Astrocyte (in vitro differentiated cells and primary cell): ENCODE measurements around the gene SPOCK3. TPM values are rescaled to one million over a fixed set of nuclear protein-coding genes. Genes with fewer than 3 reads are reported as not detected.

Experiments used
- DNase-seq: peaks from one replicate; pipeline ENCODE4 v3.0.0-alpha.2; 2010; ENCODE audit warnings: low read depth
- FAIRE-seq: peaks from 2 replicates; lab custom pipeline; 2011; peaks lifted over from hg19 to GRCh38; lab: Jason Lieb, UNC
- H2AFZ ChIP-seq: 2 replicates; pipeline ENCODE4 v1.6.0; 2012; ENCODE audit warnings: low read depth, low read length, inconsistent platforms
- H3K27ac ChIP-seq: 2 replicates; pipeline ENCODE4 v1.5.1; 2011; ENCODE audit warnings: low read depth, low read length, inconsistent platforms
- H3K27me3 ChIP-seq: 2 replicates; pipeline ENCODE4 v1.6.0; 2011; ENCODE audit warnings: low read length, inconsistent platforms; ENCODE audit not compliant: insufficient read depth
- H3K36me3 ChIP-seq: 2 replicates; pipeline ENCODE4 v1.5.1; 2011; ENCODE audit warnings: low read length, inconsistent platforms; ENCODE audit not compliant: insufficient read depth
- H3K4me1 ChIP-seq: 2 replicates; pipeline ENCODE4 v1.5.1; 2011; ENCODE audit warnings: low read length, inconsistent platforms; ENCODE audit not compliant: insufficient read depth
- H3K4me2 ChIP-seq: 2 replicates; pipeline ENCODE4 v1.6.0; 2012; ENCODE audit warnings: low read length, inconsistent platforms
- H3K4me3 ChIP-seq: 2 replicates; pipeline ENCODE4 v1.5.1; 2011; ENCODE audit warnings: low read depth, mild to moderate bottlenecking, low read length, inconsistent platforms; ENCODE audit not compliant: insufficient read depth
- H3K79me2 ChIP-seq: 2 replicates; pipeline ENCODE4 v1.6.0; 2012; ENCODE audit warnings: mild to moderate bottlenecking, low read length, inconsistent platforms; ENCODE audit not compliant: insufficient read depth
- H3K9ac ChIP-seq: 2 replicates; pipeline ENCODE4 v1.6.0; 2012; ENCODE audit warnings: mild to moderate bottlenecking, low read length, inconsistent platforms
- H3K9me3 ChIP-seq: 2 replicates; pipeline ENCODE4 v1.5.1; 2012; ENCODE audit warnings: low read depth, mild to moderate bottlenecking, low read length, inconsistent platforms; ENCODE audit not compliant: insufficient read depth
- H4K20me1 ChIP-seq: 2 replicates; pipeline ENCODE4 v1.6.0; 2012; ENCODE audit warnings: low read length, inconsistent platforms; ENCODE audit not compliant: insufficient read depth
- H3K27ac Mint-ChIP-seq: one replicate; pipeline ENCODE4 v1.8.0; 2021; ENCODE audit warnings: mild to moderate bottlenecking, mixed read lengths; ENCODE audit not compliant: unreplicated experiment
- H3K27me3 Mint-ChIP-seq: one replicate; pipeline ENCODE4 v1.8.0; 2021; ENCODE audit warnings: low read depth, mixed read lengths; ENCODE audit not compliant: unreplicated experiment
- H3K36me3 Mint-ChIP-seq: one replicate; pipeline ENCODE4 v1.8.0; 2021; ENCODE audit warnings: low read depth, mixed read lengths; ENCODE audit not compliant: unreplicated experiment
- H3K4me1 Mint-ChIP-seq: one replicate; pipeline ENCODE4 v1.8.0; 2021; ENCODE audit warnings: low read depth, mixed read lengths; ENCODE audit not compliant: unreplicated experiment
- H3K4me3 Mint-ChIP-seq: one replicate; pipeline ENCODE4 v1.8.0; 2021; ENCODE audit warnings: mild to moderate bottlenecking, moderate library complexity, mixed read lengths; ENCODE audit not compliant: unreplicated experiment
- H3K9me3 Mint-ChIP-seq: one replicate; pipeline ENCODE4 v1.8.0; 2021; ENCODE audit warnings: mild to moderate bottlenecking, mixed read lengths; ENCODE audit not compliant: unreplicated experiment
- CTCF ChIP-seq: IDR thresholded peaks from 2 replicates; pipeline ENCODE4 v1.5.1; 2011; ENCODE audit warnings: low read depth, mild to moderate bottlenecking, inconsistent platforms, low read length, moderate library complexity; ENCODE audit not compliant: insufficient read depth
- EZH2 ChIP-seq: IDR thresholded peaks from 2 replicates; pipeline ENCODE4 v1.6.1; 2012; ENCODE audit warnings: mild to moderate bottlenecking, low read length, inconsistent platforms; ENCODE audit not compliant: insufficient read depth
- total RNA-seq: library from RNA; stranded (reverse); gene quantifications from 2 replicates; pipeline ENCODE4 v1.2.1, GENCODE V29; 2021

The SPOCK3 gene
- total RNA-seq, 1 donor from 2014 or later, result 0.59 TPM

GRCh38 chr4:166965562-166965961 lies 268.7 kb downstream of the SPOCK3 start:
- TF ChIP-seq CTCF (no peak), EZH2 (no peak)
- Mint-ChIP-seq H3K36me3 (no peaks in the 10 kb centered on the region), H3K4me1 (no peaks in the 10 kb centered on the region), H3K9me3 (peaks cover 12% of the 10 kb centered on the region), H3K4me3 (no peak overlapping the region), H3K27me3 (no peaks in the 10 kb centered on the region), H3K27ac (no peak overlapping the region)
- Histone ChIP-seq H3K36me3 (no peaks in the 10 kb centered on the region), H2AFZ (no peak overlapping the region), H3K9me3 (peaks cover 2% of the 10 kb centered on the region), H4K20me1 (no peaks in the 10 kb centered on the region), H3K27ac (no peak overlapping the region), H3K4me3 (no peak overlapping the region), H3K27me3 (no peaks in the 10 kb centered on the region), H3K9ac (no peak overlapping the region), H3K4me1 (no peaks in the 10 kb centered on the region), H3K4me2 (no peak overlapping the region), H3K79me2 (no peaks in the 10 kb centered on the region)
- no peak for DNase-seq
- no peak for FAIRE-seq

- Mint-ChIP-seq H3K4me3 (no peak overlapping the region), H3K4me1 (no peaks in the 10 kb centered on the region), H3K27ac (no peak overlapping the region), H3K9me3 (peaks cover 2% of the 10 kb centered on the region), H3K36me3 (no peaks in the 10 kb centered on the region), H3K27me3 (no peaks in the 10 kb centered on the region)
- Histone ChIP-seq H3K9me3 (no peaks in the 10 kb centered on the region), H3K27me3 (no peaks in the 10 kb centered on the region), H2AFZ (no peak overlapping the region), H3K4me3 (no peak overlapping the region), H3K79me2 (no peaks in the 10 kb centered on the region), H3K9ac (no peak overlapping the region), H3K27ac (no peak overlapping the region), H4K20me1 (no peaks in the 10 kb centered on the region), H3K36me3 (no peaks in the 10 kb centered on the region), H3K4me2 (no peak overlapping the region), H3K4me1 (no peaks in the 10 kb centered on the region)
- DNase-seq (peak; percentile 11), FAIRE-seq (no peak)
- no peak for TF ChIP-seq EZH2
- TF ChIP-seq CTCF, result no peak
Observed at GRCh38 chr4:166957451-166957850, 276.8 kb downstream of the SPOCK3 start.

- DNase-seq, result no peak
- no peaks in the 10 kb centered on the region for H3K79me2 ChIP-seq
- no peaks in the 10 kb centered on the region for H4K20me1 ChIP-seq
- Mint-ChIP-seq H3K36me3 (no peaks in the 10 kb centered on the region), H3K9me3 (peaks cover 3% of the 10 kb centered on the region), H3K4me1 (no peaks in the 10 kb centered on the region), H3K27ac (no peak overlapping the region), H3K4me3 (no peak overlapping the region), H3K27me3 (no peaks in the 10 kb centered on the region)
- TF ChIP-seq EZH2 (no peak), CTCF (no peak)
- H3K27me3 ChIP-seq, result no peaks in the 10 kb centered on the region
- no peak overlapping the region for H3K4me2 ChIP-seq
- no peak overlapping the region for H3K4me3 ChIP-seq
- FAIRE-seq, result no peak
- H3K4me1 ChIP-seq, result no peaks in the 10 kb centered on the region
- H3K9ac ChIP-seq, result no peak overlapping the region
- no peaks in the 10 kb centered on the region for H3K9me3 ChIP-seq
- no peak overlapping the region for H3K27ac ChIP-seq
- H2AFZ ChIP-seq, result no peak overlapping the region
- H3K36me3 ChIP-seq, result no peaks in the 10 kb centered on the region
Observed at GRCh38 chr4:166956484-166956883, 277.8 kb downstream of the SPOCK3 start.
